Ishikawa (cell line): ENCODE results near the gene SATB1.

ENCODE experiments used
- CEBPB ChIP-seq: IDR thresholded peaks from 2 replicates; pipeline ENCODE4 v1.6.1; 2012
- CREB1 ChIP-seq: IDR thresholded peaks from 2 replicates; pipeline ENCODE4 v1.6.1; 2012; ENCODE audit warnings: low read depth
- EP300 ChIP-seq: IDR thresholded peaks from 2 replicates; pipeline ENCODE4 v1.6.1; 2012; ENCODE audit warnings: borderline replicate concordance
- FOXM1 ChIP-seq: IDR thresholded peaks from 2 replicates; pipeline ENCODE4 v1.6.1; 2012; ENCODE audit warnings: low read depth, borderline replicate concordance
- MAX ChIP-seq: IDR thresholded peaks from 2 replicates; pipeline ENCODE4 v1.6.1; 2012
- NFIC ChIP-seq: IDR thresholded peaks from 2 replicates; pipeline ENCODE4 v1.6.1; 2012
- RAD21 ChIP-seq: IDR thresholded peaks from 2 replicates; pipeline ENCODE4 v1.6.1; 2012; ENCODE audit warnings: low read depth
- TAF1 ChIP-seq: IDR thresholded peaks from 2 replicates; pipeline ENCODE4 v1.6.1; 2012; ENCODE audit warnings: low read depth, mild to moderate bottlenecking
- TCF12 ChIP-seq: IDR thresholded peaks from 2 replicates; pipeline ENCODE4 v1.6.1; 2012; ENCODE audit warnings: low read depth
- TEAD4 ChIP-seq: IDR thresholded peaks from 2 replicates; pipeline ENCODE4 v1.6.1; 2012
- YY1 ChIP-seq: IDR thresholded peaks from 2 replicates; pipeline ENCODE4 v1.6.1; 2012; ENCODE audit warnings: low read depth
- ZBTB7A ChIP-seq: IDR thresholded peaks from 2 replicates; pipeline ENCODE4 v1.6.1; 2012; ENCODE audit warnings: low read depth
- TF ChIP-seq, protein P1 (sequence below): IDR thresholded peaks from 2 replicates; pipeline ENCODE4 v1.6.1; 2012; ENCODE audit warnings: low read depth, mild to moderate bottlenecking

DNA sequence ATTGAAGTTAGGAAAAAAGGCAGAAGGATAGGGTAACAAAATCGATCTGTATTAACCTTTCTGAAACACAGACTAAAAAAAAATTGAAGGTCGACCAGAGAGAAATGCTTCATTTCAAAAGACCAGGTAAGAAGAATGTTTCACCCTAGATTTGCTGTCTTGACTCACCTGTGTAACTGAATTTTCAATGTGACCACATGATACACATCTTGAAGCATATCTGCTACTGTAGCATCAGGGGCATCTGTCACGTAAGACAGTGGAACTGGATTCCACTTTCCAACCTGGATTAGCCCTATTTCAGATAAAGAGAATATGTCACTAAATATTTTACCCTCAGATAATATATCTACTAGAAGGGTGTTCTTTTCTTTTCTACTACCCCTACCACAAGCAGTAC is 9.3 kb downstream of the SATB1 start:
- no peak for TF ChIP-seq EP300
- TF ChIP-seq RAD21, result no peak
- TF ChIP-seq FOXM1, result no peak
- TF ChIP-seq YY1, result no peak
- TF ChIP-seq MAX, result no peak
- TF ChIP-seq, protein P1, sequence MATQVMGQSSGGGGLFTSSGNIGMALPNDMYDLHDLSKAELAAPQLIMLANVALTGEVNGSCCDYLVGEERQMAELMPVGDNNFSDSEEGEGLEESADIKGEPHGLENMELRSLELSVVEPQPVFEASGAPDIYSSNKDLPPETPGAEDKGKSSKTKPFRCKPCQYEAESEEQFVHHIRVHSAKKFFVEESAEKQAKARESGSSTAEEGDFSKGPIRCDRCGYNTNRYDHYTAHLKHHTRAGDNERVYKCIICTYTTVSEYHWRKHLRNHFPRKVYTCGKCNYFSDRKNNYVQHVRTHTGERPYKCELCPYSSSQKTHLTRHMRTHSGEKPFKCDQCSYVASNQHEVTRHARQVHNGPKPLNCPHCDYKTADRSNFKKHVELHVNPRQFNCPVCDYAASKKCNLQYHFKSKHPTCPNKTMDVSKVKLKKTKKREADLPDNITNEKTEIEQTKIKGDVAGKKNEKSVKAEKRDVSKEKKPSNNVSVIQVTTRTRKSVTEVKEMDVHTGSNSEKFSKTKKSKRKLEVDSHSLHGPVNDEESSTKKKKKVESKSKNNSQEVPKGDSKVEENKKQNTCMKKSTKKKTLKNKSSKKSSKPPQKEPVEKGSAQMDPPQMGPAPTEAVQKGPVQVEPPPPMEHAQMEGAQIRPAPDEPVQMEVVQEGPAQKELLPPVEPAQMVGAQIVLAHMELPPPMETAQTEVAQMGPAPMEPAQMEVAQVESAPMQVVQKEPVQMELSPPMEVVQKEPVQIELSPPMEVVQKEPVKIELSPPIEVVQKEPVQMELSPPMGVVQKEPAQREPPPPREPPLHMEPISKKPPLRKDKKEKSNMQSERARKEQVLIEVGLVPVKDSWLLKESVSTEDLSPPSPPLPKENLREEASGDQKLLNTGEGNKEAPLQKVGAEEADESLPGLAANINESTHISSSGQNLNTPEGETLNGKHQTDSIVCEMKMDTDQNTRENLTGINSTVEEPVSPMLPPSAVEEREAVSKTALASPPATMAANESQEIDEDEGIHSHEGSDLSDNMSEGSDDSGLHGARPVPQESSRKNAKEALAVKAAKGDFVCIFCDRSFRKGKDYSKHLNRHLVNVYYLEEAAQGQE, result no peak
- TF ChIP-seq TAF1, result no peak
- TF ChIP-seq ZBTB7A, result no peak
- TF ChIP-seq NFIC, result no peak
- TF ChIP-seq TCF12, result no peak
- no peak for TF ChIP-seq CREB1
- TF ChIP-seq TEAD4, result no peak
- TF ChIP-seq CEBPB, result no peak
